SK-N-MC (cell line): Measurements from ENCODE around the gene NENF.

Experiments
- EZH2 ChIP-seq: fragments of 200-600 bp; sonication (generic); IDR thresholded peaks from one replicate; pipeline ENCODE4 v1.6.1; 2017; ENCODE audit warnings: antibody characterized with exemption
- POLR2AphosphoS5 ChIP-seq: IDR thresholded peaks from 2 replicates; pipeline ENCODE4 v1.6.1; 2012; ENCODE audit warnings: mild to moderate bottlenecking, low read depth, low read length, borderline replicate concordance

- TF ChIP-seq EZH2 (no peak), POLR2AphosphoS5 (no peak)
Measured at GRCh38 chr1:212466437-212466836, 33.7 kb downstream of the NENF start.
